NT2/D1 (cell line): ENCODE data around the gene HPCA.

Source experiments
- SUZ12 ChIP-seq: IDR thresholded peaks from 2 replicates; pipeline ENCODE4 v1.6.1; 2011; ENCODE audit not compliant: insufficient read length, insufficient read depth; ENCODE audit errors: extremely low read depth
- YY1 ChIP-seq: IDR thresholded peaks from 2 replicates; pipeline ENCODE4 v1.6.1; 2011; ENCODE audit not compliant: insufficient read length, insufficient read depth

DNA sequence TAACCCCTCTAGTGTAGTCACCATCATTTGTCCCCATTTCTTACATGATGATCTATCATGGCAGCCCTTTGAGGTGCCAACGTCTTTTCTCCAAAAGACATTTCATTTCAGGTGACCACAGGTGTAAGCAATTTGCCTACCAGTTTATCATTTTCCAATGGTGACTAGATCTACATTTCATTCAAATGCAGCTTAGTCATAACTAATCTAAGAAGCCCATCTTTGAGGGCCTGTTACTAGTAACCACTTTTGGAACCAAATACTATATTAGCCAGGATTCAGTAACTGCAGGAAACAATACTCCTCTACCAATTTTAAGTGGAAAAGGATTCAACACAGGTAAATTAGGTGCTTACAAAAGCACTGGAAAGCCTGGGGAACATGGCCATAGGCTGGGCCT lies 45.5 kb downstream of the HPCA start:
- no peak for TF ChIP-seq YY1
- TF ChIP-seq SUZ12: no peak
